Hematopoietic multipotent progenitor cell treated with erythropoietin and hydrocortisone succinate and interleukin-3 and kit ligand, for 17 days (in vitro differentiated cells): ENCODE measurements around the gene PLXNA4.
"Not testable (repeated sequence)": the region's sequence is repeated elsewhere in the genome, so short reads cannot be mapped to it uniquely, and the experiment has no call there.

Source experiments
- DNase-seq: peaks from one replicate; pipeline ENCODE4 v3.0.0-alpha.2; 2015; ENCODE audit warnings: low spot score

PLXNA4 gene

GRCh38 chr7:132199626-132200025 lies 376.6 kb downstream of the PLXNA4 start:
- DNase-seq: no peak

- no peak for DNase-seq
Observed at GRCh38 chr7:132197772-132198171, 378.5 kb downstream of the PLXNA4 start.

GRCh38 chr7:132193898-132194297 lies 382.4 kb downstream of the PLXNA4 start:
- no peak for DNase-seq

- DNase-seq: no peak
Observed at GRCh38 chr7:132192809-132193208, 383.5 kb downstream of the PLXNA4 start.

- no peak for DNase-seq
Observed at GRCh38 chr7:132191418-132191817, 384.9 kb downstream of the PLXNA4 start.

GRCh38 chr7:132190683-132191082 lies 385.6 kb downstream of the PLXNA4 start:
- DNase-seq: no peak

- no peak for DNase-seq
Observed at GRCh38 chr7:132189881-132190280, 386.4 kb downstream of the PLXNA4 start.

GRCh38 chr7:132187869-132188789 lies 388.1 kb downstream of the PLXNA4 start:
- DNase-seq: no peak

GRCh38 chr7:132187391-132187790 lies 388.9 kb downstream of the PLXNA4 start:
- no peak for DNase-seq

GRCh38 chr7:132185150-132185549 lies 391.1 kb downstream of the PLXNA4 start:
- DNase-seq: no peak

- no peak for DNase-seq
Observed at GRCh38 chr7:132183781-132184380, 392.4 kb downstream of the PLXNA4 start.

GRCh38 chr7:132182992-132183391 lies 393.3 kb downstream of the PLXNA4 start:
- no peak for DNase-seq

GRCh38 chr7:132181946-132182685 lies 394.2 kb downstream of the PLXNA4 start:
- DNase-seq: no peak

GRCh38 chr7:132181371-132181770 lies 394.9 kb downstream of the PLXNA4 start:
- DNase-seq: no peak

GRCh38 chr7:132180481-132180880 lies 395.8 kb downstream of the PLXNA4 start:
- no peak for DNase-seq

- no peak for DNase-seq
Observed at GRCh38 chr7:132179681-132180080, 396.6 kb downstream of the PLXNA4 start.

GRCh38 chr7:132179080-132179430 lies 397.2 kb downstream of the PLXNA4 start:
- DNase-seq: no peak

GRCh38 chr7:132178402-132179079 lies 397.7 kb downstream of the PLXNA4 start:
- DNase-seq: not testable (repeated sequence)

GRCh38 chr7:132177708-132178401 lies 398.4 kb downstream of the PLXNA4 start:
- no peak for DNase-seq

- no peak for DNase-seq
Observed at GRCh38 chr7:132176719-132177118, 399.6 kb downstream of the PLXNA4 start.

- no peak for DNase-seq
Observed at GRCh38 chr7:132171130-132171576, 405.1 kb downstream of the PLXNA4 start.

GRCh38 chr7:132169730-132170129 lies 406.5 kb downstream of the PLXNA4 start:
- DNase-seq: no peak
